Frontal cortex (tissue), 4 donors: Measurements from ENCODE around the gene SIRT5. TPM values are rescaled to one million over a fixed set of nuclear protein-coding genes. Genes with fewer than 3 reads are reported as not detected.

Experiments
- DNase-seq, 2 donors: peaks; one replicate each; pipeline ENCODE4 v3.0.0; 2012; ENCODE audit warnings: low spot score in 2 of 2
- FAIRE-seq: peaks from 2 replicates; lab custom pipeline; 2012; peaks lifted over from hg19 to GRCh38; lab: Jason Lieb, UNC
- total RNA-seq: library from RNA; depleted of rRNA; stranded (reverse); fragments of >200 nt; gene quantifications from one replicate; pipeline ENCODE4 v1.2.3, GENCODE V29; 2014
- donor health status: control.
- donor health status: control.
- donor health status: control.

Gene SIRT5
- total RNA-seq, 1 donor from 2014 or later: 25.3 TPM

DNA sequence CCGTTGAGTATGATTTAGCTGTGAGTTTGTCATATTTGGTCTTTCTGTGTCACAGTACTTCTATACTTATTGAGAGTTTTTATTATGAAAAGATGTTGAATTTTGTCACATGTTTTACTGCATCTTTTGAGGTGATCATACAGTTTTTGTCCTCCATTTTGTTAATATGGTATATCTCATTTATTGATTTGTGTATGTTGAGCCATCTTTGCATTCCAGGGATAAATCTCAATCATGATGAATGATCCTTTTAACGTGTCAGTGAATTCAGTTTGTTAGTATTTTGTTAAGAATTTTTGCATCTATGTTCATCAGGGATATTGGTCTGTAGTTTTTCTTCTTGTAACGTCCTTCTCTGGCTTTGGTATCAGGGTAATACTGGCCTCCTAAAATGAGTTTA, 3.5 kb downstream of the SIRT5 start:
- FAIRE-seq (no peak), DNase-seq (no peak)

DNA sequence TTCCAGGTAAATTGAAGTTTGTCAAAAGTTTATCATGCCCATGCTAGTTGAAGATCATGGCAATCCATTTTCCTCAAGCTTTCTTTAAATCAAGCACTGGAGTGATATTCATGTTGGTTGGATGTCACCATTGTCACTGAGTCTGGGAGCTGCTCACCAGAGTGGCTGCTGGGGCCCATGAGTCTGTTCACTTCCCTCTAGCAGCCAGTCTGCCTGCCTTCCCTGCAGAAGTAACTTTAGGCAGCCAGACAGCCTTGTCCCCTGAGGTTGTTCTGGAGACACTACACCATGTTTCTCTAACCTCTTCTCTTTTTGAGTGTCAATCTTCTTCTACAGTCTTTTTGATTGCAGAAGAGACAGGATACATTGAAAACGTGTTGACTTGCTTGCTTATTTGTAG, 5.5 kb downstream of the SIRT5 start:
- no peak for DNase-seq
- FAIRE-seq: no peak

- FAIRE-seq: no peak
- no peak for DNase-seq
Observed at GRCh38 chr6:13581700-13582229, 7.4 kb downstream of the SIRT5 start.

GRCh38 chr6:13586603-13587542, 12.5 kb downstream of the SIRT5 start:
- FAIRE-seq (no peak), DNase-seq (no peak)

- DNase-seq: no peak
- no peak for FAIRE-seq
Observed at GRCh38 chr6:13589801-13590200, 15.4 kb downstream of the SIRT5 start.

DNA sequence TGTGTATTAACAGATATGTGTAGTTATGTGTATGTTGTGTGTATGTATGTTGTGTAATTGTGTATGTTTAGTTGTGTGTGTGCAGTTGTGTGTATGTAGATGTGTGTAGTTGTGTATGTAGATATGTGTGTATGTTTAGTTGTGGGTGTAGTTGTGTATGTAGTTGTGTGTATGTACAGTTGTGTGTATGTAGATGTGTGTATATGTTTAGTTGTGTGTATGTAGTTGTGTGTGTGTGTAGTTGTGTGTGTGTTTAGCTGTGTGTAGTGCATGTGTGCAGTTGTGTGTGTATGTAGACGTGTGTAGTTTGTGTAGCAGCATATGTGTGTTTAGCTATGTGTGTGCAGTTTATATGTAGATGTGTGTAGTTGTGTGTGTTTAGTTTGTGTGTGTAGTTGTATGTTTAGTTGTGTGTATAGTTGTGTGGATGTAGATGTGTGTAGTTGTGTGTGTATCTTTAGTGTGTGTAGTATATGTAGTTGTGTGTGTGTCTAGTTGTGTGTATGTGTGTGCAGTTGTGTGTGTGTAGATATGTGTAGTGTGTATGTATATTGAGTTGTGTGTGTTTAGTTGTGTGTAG, 16.3 kb downstream of the SIRT5 start:
- DNase-seq (no peak), FAIRE-seq (no peak)

DNA sequence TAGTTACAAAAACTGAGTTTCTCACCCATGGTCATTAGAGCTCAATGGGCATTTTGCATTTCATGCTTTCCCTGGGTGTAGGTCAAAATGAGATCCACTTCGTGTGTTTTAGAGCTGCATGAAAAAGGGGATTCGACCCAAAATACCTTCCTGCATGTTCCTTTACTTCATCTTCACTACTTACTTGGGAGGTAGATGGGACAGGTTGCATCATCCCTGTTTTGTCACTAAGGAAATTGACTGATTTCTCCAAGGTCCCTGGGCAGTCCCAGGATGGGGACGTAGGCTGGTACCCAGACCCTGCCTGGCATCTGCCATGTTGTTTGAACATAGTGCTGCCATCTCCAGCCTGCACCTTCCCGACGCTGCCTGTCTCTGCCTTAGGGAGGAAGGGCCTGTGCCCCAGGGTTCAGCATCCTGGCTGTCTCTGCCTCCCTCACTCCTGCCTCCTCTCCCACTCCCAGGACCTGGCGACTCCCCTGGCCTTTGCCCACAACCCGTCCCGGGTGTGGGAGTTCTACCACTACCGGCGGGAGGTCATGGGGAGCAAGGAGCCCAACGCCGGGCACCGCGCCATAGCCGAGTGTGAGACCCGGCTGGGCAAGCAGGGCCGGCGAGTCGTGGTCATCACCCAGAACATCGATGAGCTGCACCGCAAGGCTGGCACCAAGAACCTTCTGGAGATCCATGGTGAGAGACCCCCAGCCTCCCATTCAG, 17.0 kb downstream of the SIRT5 start:
- DNase-seq (no peak), FAIRE-seq (no peak)

- FAIRE-seq (no peak), DNase-seq (no peak)
Observed at GRCh38 chr6:13593103-13593502, 18.7 kb downstream of the SIRT5 start.

- DNase-seq: no peak
- FAIRE-seq: no peak
Observed at GRCh38 chr6:13593720-13594119, 19.3 kb downstream of the SIRT5 start.

DNA sequence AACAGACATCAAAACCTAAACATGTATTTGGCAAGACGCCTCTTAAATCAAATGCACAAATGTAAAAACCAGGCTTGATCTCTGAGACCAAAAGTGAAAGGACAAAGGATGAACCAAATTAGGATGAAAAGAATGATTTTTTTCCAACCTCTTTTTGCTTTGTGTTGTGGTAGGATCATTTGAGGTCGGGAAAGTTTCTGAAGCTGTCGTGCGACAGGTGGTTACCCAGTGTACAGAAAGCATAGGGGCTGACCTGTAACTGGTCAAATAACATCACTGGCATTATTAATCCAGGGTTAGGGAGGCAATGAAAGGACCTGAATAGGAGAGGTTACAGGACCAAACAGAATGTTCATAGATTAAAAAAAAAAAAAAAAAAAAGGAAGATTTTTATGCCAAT, 22.7 kb downstream of the SIRT5 start:
- DNase-seq (no peak), FAIRE-seq (no peak)

DNA sequence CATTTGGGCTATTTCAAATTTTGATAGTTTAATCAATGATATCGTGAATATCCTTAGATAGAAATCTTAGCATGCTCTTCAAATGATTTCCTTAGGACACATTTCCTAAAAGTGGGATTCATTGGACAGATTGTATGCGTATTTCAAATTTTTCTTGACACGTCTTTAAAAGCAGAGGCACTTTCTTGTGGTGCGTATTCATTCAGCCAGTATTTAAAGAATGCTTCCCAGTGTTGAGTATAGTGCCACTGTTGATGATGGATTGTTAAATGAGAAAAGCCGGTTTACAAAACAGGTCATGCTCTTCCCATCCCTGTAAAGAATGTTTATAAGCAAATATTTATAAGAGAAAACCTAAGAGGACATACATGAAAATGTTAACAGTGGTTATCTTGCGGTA, 25.6 kb downstream of the SIRT5 start:
- FAIRE-seq (no peak), DNase-seq (no peak)

- FAIRE-seq (no peak), DNase-seq (no peak)
Observed at GRCh38 chr6:13604135-13604534, 29.7 kb downstream of the SIRT5 start.

- DNase-seq: no peak
- no peak for FAIRE-seq
Observed at GRCh38 chr6:13604546-13605416, 30.4 kb downstream of the SIRT5 start.

GRCh38 chr6:13605634-13606033, 31.2 kb downstream of the SIRT5 start:
- no peak for FAIRE-seq
- DNase-seq: no peak

- FAIRE-seq: no peak
- DNase-seq: no peak
Observed at GRCh38 chr6:13611715-13612114, 37.3 kb downstream of the SIRT5 start.

DNA sequence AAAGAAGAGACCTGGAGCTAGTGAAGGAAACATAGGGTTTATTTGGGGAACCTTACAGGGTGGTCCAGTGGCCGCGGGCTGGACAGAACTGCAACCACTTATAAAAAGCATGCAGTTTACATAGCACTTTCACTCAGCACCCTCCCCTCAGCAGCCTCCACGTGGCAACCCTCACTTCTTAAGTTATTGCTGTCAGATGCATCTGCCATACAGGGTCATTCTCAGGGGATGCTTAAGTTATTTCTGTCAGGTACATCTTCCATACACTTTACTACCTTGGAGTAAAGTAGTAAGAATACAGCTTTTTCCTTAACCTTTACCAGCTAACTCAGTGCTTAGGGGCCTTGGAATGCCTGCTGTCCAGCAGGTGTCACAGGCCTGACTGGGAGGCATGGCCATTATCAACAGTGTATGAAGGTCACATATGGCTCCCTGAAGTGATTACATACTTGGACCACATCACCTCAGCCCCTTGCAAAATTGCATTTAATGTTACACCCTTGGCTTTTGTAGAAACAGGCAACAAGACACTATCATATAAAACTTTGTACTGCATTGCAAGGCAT, 38.7 kb downstream of the SIRT5 start:
- FAIRE-seq (no peak), DNase-seq (no peak)

DNA sequence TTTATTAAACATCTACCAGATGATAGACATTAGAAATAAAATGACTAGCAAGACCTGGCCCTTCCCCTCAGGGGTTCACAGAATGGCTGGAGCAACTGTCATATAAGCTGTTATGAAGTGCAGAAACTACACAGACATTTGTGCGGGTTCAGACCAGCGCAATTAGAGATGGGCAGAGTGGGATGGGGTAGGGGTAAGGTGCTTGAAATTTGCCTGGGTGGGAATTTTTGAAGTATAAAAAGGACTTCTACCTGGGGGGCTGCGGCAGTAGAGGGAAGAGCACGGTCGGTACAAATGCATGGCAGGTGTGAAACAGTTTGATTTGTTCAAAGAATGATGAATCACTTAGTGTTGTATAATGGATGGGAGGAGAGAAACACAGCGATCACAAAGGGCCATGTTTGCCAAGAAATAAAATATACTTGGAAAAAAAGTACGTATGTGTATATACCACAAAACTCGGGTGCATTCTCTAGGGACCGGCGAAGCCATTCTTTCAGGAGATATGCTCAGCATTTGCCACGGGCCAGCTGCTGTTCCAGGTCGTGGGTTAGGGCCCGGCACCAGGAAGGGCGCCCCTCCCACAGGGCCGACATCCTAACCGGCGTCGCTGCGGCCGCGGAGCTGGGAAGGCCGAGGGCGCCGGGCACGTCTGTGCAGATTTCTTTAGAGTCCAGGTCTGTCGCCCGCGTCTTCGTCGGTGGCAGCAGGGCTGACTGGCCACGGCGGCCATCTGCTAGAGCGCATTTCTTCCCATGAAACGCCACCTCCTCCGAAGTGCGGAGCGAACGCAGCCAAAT, 39.9 kb downstream of the SIRT5 start:
- no peak for FAIRE-seq
- peak in 1 of 2 donors; percentile 40 for DNase-seq

DNA sequence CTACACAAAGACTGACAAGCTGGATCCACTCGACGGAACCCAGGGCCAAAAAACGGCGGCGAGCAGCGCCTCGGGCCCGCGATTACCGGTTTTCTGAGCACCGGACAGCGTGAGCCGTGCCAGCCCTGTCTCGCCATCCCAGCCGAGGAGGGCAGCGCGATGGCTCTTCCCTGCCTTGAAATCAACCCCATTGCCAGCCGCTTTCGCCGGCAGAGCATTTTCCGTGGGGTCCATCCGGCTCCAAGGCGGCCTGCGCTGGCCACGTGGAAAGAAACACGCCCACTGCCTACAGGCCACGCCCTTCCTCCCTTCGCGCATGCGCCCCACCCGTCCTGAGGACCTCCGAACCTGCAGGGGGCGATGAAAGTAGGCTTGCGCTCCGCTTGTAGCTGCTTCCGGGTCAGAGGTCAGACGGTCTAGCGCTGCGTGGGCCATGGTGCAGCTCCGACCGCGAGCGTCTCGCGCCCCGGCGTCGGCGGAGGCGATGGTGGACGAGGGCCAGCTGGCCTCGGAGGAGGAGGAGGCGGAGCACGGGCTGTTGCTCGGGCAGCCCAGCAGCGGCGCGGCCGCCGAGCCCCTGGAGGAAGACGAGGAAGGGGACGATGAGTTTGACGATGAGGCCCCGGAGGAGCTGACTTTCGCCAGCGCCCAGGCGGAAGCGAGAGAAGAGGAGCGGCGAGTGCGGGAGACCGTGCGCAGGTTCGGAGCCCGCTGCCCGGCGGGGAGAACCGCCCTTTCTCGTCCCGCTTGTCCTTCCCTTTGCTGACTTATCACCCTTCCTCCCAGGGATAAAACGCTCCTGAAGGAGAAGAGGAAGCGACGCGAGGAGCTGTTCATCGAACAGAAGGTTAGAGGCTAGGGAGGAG, 40.8 kb downstream of the SIRT5 start, which contains the start of gene NOL7:
Gene NOL7, plus strand, starts transcription at position 410 of the 866 bp plus-strand sequence. Its CDS starts 24 bp downstream, at position 434.
- peak; percentile 93 to 94 for DNase-seq
- FAIRE-seq: no peak
